ENCODE data around the gene OR10H5.
A peak's percentile ranks its signal among the peaks of the same experiment; 100 is the strongest.
"Not testable (repeated sequence)": the region's sequence is repeated elsewhere in the genome, so short reads cannot be mapped to it uniquely, and the experiment has no call there.

OR10H5 gene

DNA sequence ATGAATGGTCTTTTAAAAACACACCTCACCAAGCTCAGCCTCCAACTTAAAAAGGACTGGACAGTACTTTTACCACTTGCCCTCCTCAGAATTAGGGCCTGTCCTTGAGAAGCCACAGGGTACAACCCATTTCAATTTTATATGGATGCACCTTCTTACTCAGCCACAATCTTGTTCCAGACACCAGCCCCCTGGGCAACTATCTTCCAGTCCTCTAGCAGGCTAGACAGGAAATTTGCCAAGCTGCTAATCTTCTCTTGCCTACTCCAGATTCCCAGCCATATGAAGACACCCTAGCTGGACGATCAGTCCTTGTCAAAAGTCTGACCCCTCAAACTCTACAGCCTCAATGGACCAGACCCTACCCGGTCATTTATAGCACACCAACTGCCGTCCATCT is 46.8 kb downstream of the OR10H5 start:
- H3K27me3 ChIP-seq (ENCODE audit: control insufficient read depth, insufficient read depth, low read length); H3K4me3 ChIP-seq (ENCODE audit: low read depth, low read length); H3K4me1 ChIP-seq (ENCODE audit: control insufficient read depth, insufficient read depth, low read length); H3K27ac ChIP-seq (ENCODE audit: low read depth, low read length); H3K9ac ChIP-seq (ENCODE audit: low read depth, low read length); H3K36me3 ChIP-seq (ENCODE audit: control insufficient read depth, insufficient read depth, low read length): not testable (repeated sequence)
- peaks cover 96% of the 10 kb centered on the region for H3K9me3 ChIP-seq (ENCODE audit: control insufficient read depth, insufficient read depth, low read length)

- H3K27me3 ChIP-seq (ENCODE audit: control insufficient read depth, insufficient read depth, low read length); H3K4me1 ChIP-seq (ENCODE audit: control insufficient read depth, insufficient read depth, low read length); H3K27ac ChIP-seq (ENCODE audit: low read depth, low read length); H3K36me3 ChIP-seq (ENCODE audit: control insufficient read depth, insufficient read depth, low read length); H3K9ac ChIP-seq (ENCODE audit: low read depth, low read length): not testable (repeated sequence)
- peak overlapping the region; percentile 32; the same call in 1 of the 2 replicates for H3K4me3 ChIP-seq (ENCODE audit: low read depth, low read length)
- H3K9me3 ChIP-seq (ENCODE audit: control insufficient read depth, insufficient read depth, low read length) = peaks cover 87% of the 10 kb centered on the region
Measured at GRCh38 chr19:15835565-15836329, 48.3 kb downstream of the OR10H5 start.

GRCh38 chr19:15836330-15837220 is 49.1 kb downstream of the OR10H5 start:
- no peak overlapping the region for H3K27ac ChIP-seq (ENCODE audit: low read depth, low read length)
- H3K4me3 ChIP-seq (ENCODE audit: low read depth, low read length) = peak overlapping the region; percentile 32; the same call in 1 of the 2 replicates
- H3K4me1 ChIP-seq (ENCODE audit: control insufficient read depth, insufficient read depth, low read length) = no peaks in the 10 kb centered on the region
- H3K36me3 ChIP-seq (ENCODE audit: control insufficient read depth, insufficient read depth, low read length) = no peaks in the 10 kb centered on the region
- H3K27me3 ChIP-seq (ENCODE audit: control insufficient read depth, insufficient read depth, low read length) = no peaks in the 10 kb centered on the region
- H3K9ac ChIP-seq (ENCODE audit: low read depth, low read length) = no peak overlapping the region
- H3K9me3 ChIP-seq (ENCODE audit: control insufficient read depth, insufficient read depth, low read length) = peaks cover 82% of the 10 kb centered on the region

DNA sequence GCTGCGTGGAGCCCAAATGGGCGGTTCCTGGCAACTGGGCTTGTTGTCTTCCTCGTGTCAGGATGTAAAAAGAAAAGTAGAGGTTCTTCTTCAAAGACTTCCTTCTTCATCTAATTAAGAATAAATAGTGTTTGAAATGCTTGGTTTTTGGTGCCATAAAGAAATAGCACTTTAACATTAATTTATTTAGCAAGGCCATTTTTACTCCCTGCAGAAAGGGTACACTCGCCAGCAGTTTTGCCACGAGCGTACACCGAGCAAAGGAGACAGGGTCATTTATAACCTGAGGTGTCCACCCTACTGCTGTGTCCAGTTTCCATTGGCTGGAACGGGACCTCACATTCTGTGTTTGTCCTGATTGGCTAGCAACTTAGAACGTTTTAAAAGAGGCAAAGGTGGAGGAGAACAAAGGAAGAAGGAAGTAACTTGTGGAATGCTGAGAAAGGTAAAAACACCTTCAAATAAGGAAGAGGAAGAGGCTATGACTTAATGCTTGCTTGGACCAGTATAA is 49.8 kb downstream of the OR10H5 start:
- no peak overlapping the region for H3K9ac ChIP-seq (ENCODE audit: low read depth, low read length)
- no peaks in the 10 kb centered on the region for H3K36me3 ChIP-seq (ENCODE audit: control insufficient read depth, insufficient read depth, low read length)
- no peak overlapping the region for H3K4me3 ChIP-seq (ENCODE audit: low read depth, low read length)
- H3K4me1 ChIP-seq (ENCODE audit: control insufficient read depth, insufficient read depth, low read length) = no peaks in the 10 kb centered on the region
- no peaks in the 10 kb centered on the region for H3K27me3 ChIP-seq (ENCODE audit: control insufficient read depth, insufficient read depth, low read length)
- H3K9me3 ChIP-seq (ENCODE audit: control insufficient read depth, insufficient read depth, low read length) = peaks cover 82% of the 10 kb centered on the region
- no peak overlapping the region for H3K27ac ChIP-seq (ENCODE audit: low read depth, low read length)

GRCh38 chr19:15838351-15838750 is 50.9 kb downstream of the OR10H5 start:
- Histone ChIP-seq H3K4me1 (ENCODE audit: control insufficient read depth, insufficient read depth, low read length) (no peaks in the 10 kb centered on the region), H3K4me3 (ENCODE audit: low read depth, low read length) (no peak overlapping the region)

DNA sequence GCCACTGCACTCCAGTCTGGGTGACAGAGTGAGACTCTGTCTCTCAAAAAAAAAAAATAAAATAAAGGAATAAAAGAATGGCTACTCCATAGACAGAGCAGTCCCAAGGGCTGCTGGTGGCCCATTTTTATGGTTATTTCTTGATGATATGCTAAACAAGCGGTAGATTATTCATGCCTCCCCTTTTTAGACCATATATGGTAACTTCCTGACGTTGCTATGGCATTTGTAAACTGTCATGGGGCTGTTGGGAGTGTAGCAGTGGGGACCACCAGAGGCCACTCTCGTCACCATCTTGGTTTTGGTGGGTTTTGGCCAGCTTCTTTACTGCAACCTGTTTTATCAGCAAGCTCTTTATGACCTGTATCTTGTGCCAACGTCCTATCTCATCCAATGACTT is 52.4 kb downstream of the OR10H5 start:
- not testable (repeated sequence) for H3K27ac ChIP-seq (ENCODE audit: low read depth, low read length); H3K4me3 ChIP-seq (ENCODE audit: low read depth, low read length); H3K4me1 ChIP-seq (ENCODE audit: control insufficient read depth, insufficient read depth, low read length); H3K36me3 ChIP-seq (ENCODE audit: control insufficient read depth, insufficient read depth, low read length); H3K27me3 ChIP-seq (ENCODE audit: control insufficient read depth, insufficient read depth, low read length); H3K9ac ChIP-seq (ENCODE audit: low read depth, low read length)
- peaks cover 75% of the 10 kb centered on the region for H3K9me3 ChIP-seq (ENCODE audit: control insufficient read depth, insufficient read depth, low read length)

More at GRCh38 chr19:15838351-15838750, 50.9 kb downstream of the OR10H5 start:
- Histone ChIP-seq H3K9me3 (ENCODE audit: control insufficient read depth, insufficient read depth, low read length) (peaks cover 79% of the 10 kb centered on the region), H3K27me3 (ENCODE audit: control insufficient read depth, insufficient read depth, low read length) (no peaks in the 10 kb centered on the region), H3K27ac (ENCODE audit: low read depth, low read length) (no peak overlapping the region), H3K36me3 (ENCODE audit: control insufficient read depth, insufficient read depth, low read length) (no peaks in the 10 kb centered on the region), H3K9ac (ENCODE audit: low read depth, low read length) (no peak overlapping the region)

GRCh38 chr19:15840833-15841232 is 53.4 kb downstream of the OR10H5 start:
- Histone ChIP-seq H3K9me3 (ENCODE audit: control insufficient read depth, insufficient read depth, low read length) (peaks cover 69% of the 10 kb centered on the region), H3K27me3 (ENCODE audit: control insufficient read depth, insufficient read depth, low read length) (no peaks in the 10 kb centered on the region), H3K9ac (ENCODE audit: low read depth, low read length) (no peak overlapping the region), H3K4me1 (ENCODE audit: control insufficient read depth, insufficient read depth, low read length) (no peaks in the 10 kb centered on the region), H3K36me3 (ENCODE audit: control insufficient read depth, insufficient read depth, low read length) (no peaks in the 10 kb centered on the region), H3K27ac (ENCODE audit: low read depth, low read length) (no peak overlapping the region), H3K4me3 (ENCODE audit: low read depth, low read length) (no peak overlapping the region)

GRCh38 chr19:15841875-15842569 is 54.6 kb downstream of the OR10H5 start:
- Histone ChIP-seq H3K27ac (ENCODE audit: low read depth, low read length) (no peak overlapping the region), H3K9ac (ENCODE audit: low read depth, low read length) (no peak overlapping the region), H3K27me3 (ENCODE audit: control insufficient read depth, insufficient read depth, low read length) (no peaks in the 10 kb centered on the region), H3K4me3 (ENCODE audit: low read depth, low read length) (no peak overlapping the region; the same call in 1 of the 2 replicates), H3K36me3 (ENCODE audit: control insufficient read depth, insufficient read depth, low read length) (no peaks in the 10 kb centered on the region), H3K4me1 (ENCODE audit: control insufficient read depth, insufficient read depth, low read length) (no peaks in the 10 kb centered on the region), H3K9me3 (ENCODE audit: control insufficient read depth, insufficient read depth, low read length) (peaks cover 65% of the 10 kb centered on the region)

GRCh38 chr19:15843203-15843893 is 55.9 kb downstream of the OR10H5 start:
- H3K9me3 ChIP-seq (ENCODE audit: control insufficient read depth, insufficient read depth, low read length) = peaks cover 64% of the 10 kb centered on the region
- no peaks in the 10 kb centered on the region for H3K27me3 ChIP-seq (ENCODE audit: control insufficient read depth, insufficient read depth, low read length)
- H3K27ac ChIP-seq (ENCODE audit: low read depth, low read length) = no peak overlapping the region
- H3K36me3 ChIP-seq (ENCODE audit: control insufficient read depth, insufficient read depth, low read length) = no peaks in the 10 kb centered on the region
- H3K4me1 ChIP-seq (ENCODE audit: control insufficient read depth, insufficient read depth, low read length) = no peaks in the 10 kb centered on the region
- H3K9ac ChIP-seq (ENCODE audit: low read depth, low read length) = no peak overlapping the region
- no peak overlapping the region for H3K4me3 ChIP-seq (ENCODE audit: low read depth, low read length)

DNA sequence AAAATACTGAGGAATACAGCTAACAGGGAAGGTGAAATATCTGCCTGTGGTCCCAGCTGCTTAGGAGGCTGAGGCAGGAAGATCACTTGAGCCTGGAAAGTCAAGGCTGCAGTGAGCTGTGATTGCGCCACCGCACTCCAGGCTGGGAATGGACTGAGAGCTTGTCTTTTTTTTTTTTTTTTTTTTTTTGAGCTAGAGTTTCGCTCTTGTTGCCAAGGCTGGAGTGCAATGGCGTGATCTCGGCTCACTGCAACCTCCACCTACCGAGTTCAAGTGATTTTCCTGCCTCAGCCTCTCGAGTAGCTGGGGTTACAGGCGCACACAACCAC is 56.4 kb downstream of the OR10H5 start:
- not testable (repeated sequence) for H3K27ac ChIP-seq (ENCODE audit: low read depth, low read length); H3K27me3 ChIP-seq (ENCODE audit: control insufficient read depth, insufficient read depth, low read length); H3K9ac ChIP-seq (ENCODE audit: low read depth, low read length); H3K36me3 ChIP-seq (ENCODE audit: control insufficient read depth, insufficient read depth, low read length); H3K4me3 ChIP-seq (ENCODE audit: low read depth, low read length); H3K4me1 ChIP-seq (ENCODE audit: control insufficient read depth, insufficient read depth, low read length)
- H3K9me3 ChIP-seq (ENCODE audit: control insufficient read depth, insufficient read depth, low read length) = peaks cover 61% of the 10 kb centered on the region

Data from HUES48 (cell line).